Ovary (tissue), 3 donors: ENCODE results near the gene ATP2B3.

ENCODE experiments used
- CTCF ChIP-seq, 3 donors: fragments of 450-650 bp in 2 of 3; fragments of 200-600 bp in 1 of 3; IDR thresholded peaks; one replicate each; pipeline versions ENCODE4 v1.5.1 to v1.8.0; 2016 to 2022; ENCODE audit warnings: antibody characterized with exemption in 3 of 3, mild to moderate bottlenecking in 1 of 3
- EP300 ChIP-seq: sonication (generic); formaldehyde crosslinking; IDR thresholded peaks from one replicate; pipeline ENCODE4 v1.6.1; 2017; ENCODE audit warnings: antibody characterized with exemption
- POLR2A ChIP-seq: fragments of 450-650 bp; IDR thresholded peaks from one replicate; pipeline ENCODE4 v1.6.1; 2017; ENCODE audit warnings: antibody characterized with exemption, mild to moderate bottlenecking, moderate library complexity
- donor health status: DM: no; HTN: no; CAD: no.

- no peak for TF ChIP-seq POLR2A
- TF ChIP-seq CTCF (IDR thresholded peaks at IDR 0.05), result no peak
- no peak for TF ChIP-seq EP300
Observed at GRCh38 chrX:153499876-153500275, 17.6 kb upstream of the ATP2B3 start.
